ENCODE results near the gene OBP2B.
"Not testable (repeated sequence)": the region's sequence is repeated elsewhere in the genome, so short reads cannot be mapped to it uniquely, and the experiment has no call there.

Gene OBP2B

GRCh38 chr9:133254471-133254870 lies 45.4 kb upstream of the OBP2B start:
- DNase-seq: no peak
- no peak overlapping the region for H3K27ac ChIP-seq (ENCODE audit: insufficient read depth in 1 of 2, low read depth in 1 of 2, low read length in 2 of 2, poor library complexity in 1 of 2, severe bottlenecking in 2 of 2)
- H3K36me3 ChIP-seq (ENCODE audit: control insufficient read depth in 4 of 4, insufficient read depth in 4 of 4, low read length in 3 of 4): peaks cover 0 to 20% (median 9%) of the 10 kb centered on the region in 4 experiments
- no peaks in the 10 kb centered on the region for H3K9me3 ChIP-seq (ENCODE audit: control extremely low read depth in 1 of 5, control insufficient read depth in 4 of 5, insufficient read depth in 2 of 5, low read depth in 1 of 5, low read length in 4 of 5)
- ChIA-PET CTCF (no interaction called here), POLR2A (no interaction called here)
- H3K4me1 ChIP-seq (ENCODE audit: control extremely low read depth in 1 of 4, control insufficient read depth in 4 of 4, insufficient read depth in 4 of 4, low read length in 3 of 4): peaks cover 0 to 46% (median 34%) of the 10 kb centered on the region in 4 experiments
- 100% methylated on average over 4 of the region's 5 CpGs for WGBS (ENCODE audit: insufficient coverage)
- no peak overlapping the region for H3K4me3 ChIP-seq (ENCODE audit: control insufficient read depth in 1 of 7, extremely low read depth in 1 of 7, insufficient read depth in 4 of 7, low read depth in 2 of 7, low read length in 6 of 7)
- H3K27me3 ChIP-seq (replicated peaks in 2 of 5; ENCODE audit: control insufficient read depth in 4 of 5, insufficient read depth in 5 of 5, low read length in 4 of 5): peaks cover 0 to 3% (median 0%) of the 10 kb centered on the region in 5 experiments

GRCh38 chr9:133253268-133253667 lies 44.2 kb upstream of the OBP2B start:
- Histone ChIP-seq H3K27ac (ENCODE audit: insufficient read depth in 1 of 2, low read depth in 1 of 2, low read length in 2 of 2, poor library complexity in 1 of 2, severe bottlenecking in 2 of 2) (no peak overlapping the region), H3K27me3 (replicated peaks in 2 of 5; ENCODE audit: control insufficient read depth in 4 of 5, insufficient read depth in 5 of 5, low read length in 4 of 5) (peaks cover 0 to 6% (median 0%) of the 10 kb centered on the region in 5 experiments), H3K4me3 (ENCODE audit: control insufficient read depth in 1 of 7, extremely low read depth in 1 of 7, insufficient read depth in 4 of 7, low read depth in 2 of 7, low read length in 6 of 7) (no peak overlapping the region), H3K9me3 (ENCODE audit: control extremely low read depth in 1 of 5, control insufficient read depth in 4 of 5, insufficient read depth in 2 of 5, low read depth in 1 of 5, low read length in 4 of 5) (no peaks in the 10 kb centered on the region), H3K36me3 (ENCODE audit: control insufficient read depth in 4 of 4, insufficient read depth in 4 of 4, low read length in 3 of 4) (peaks cover 0 to 16% (median 8%) of the 10 kb centered on the region in 4 experiments), H3K4me1 (ENCODE audit: control extremely low read depth in 1 of 4, control insufficient read depth in 4 of 4, insufficient read depth in 4 of 4, low read length in 3 of 4) (peaks cover 0 to 46% (median 33%) of the 10 kb centered on the region in 4 experiments)
- WGBS (ENCODE audit: insufficient coverage): no CpG with 5 or more reads among the region's 1 CpG
- ChIA-PET POLR2A (no interaction called here), CTCF (interaction anchor here (0.7 to 1.4 kb wide), 3 partner anchors 10 to 15 kb away, joined by 3 to 5 read pairs (median 4); no protein-coding TSS in a partner anchor)
- DNase-seq: no peak

- Histone ChIP-seq H3K27ac (ENCODE audit: insufficient read depth in 1 of 2, low read depth in 1 of 2, low read length in 2 of 2, poor library complexity in 1 of 2, severe bottlenecking in 2 of 2) (no peak overlapping the region), H3K4me3 (ENCODE audit: control insufficient read depth in 1 of 7, extremely low read depth in 1 of 7, insufficient read depth in 4 of 7, low read depth in 2 of 7, low read length in 6 of 7) (peak overlapping the region in 1 of 7 experiments; percentile 5), H3K4me1 (ENCODE audit: control extremely low read depth in 1 of 4, control insufficient read depth in 4 of 4, insufficient read depth in 4 of 4, low read length in 3 of 4) (peaks cover 0 to 38% (median 26%) of the 10 kb centered on the region in 4 experiments), H3K36me3 (ENCODE audit: control insufficient read depth in 4 of 4, insufficient read depth in 4 of 4, low read length in 3 of 4) (peaks cover 0 to 16% (median 8%) of the 10 kb centered on the region in 4 experiments), H3K9me3 (ENCODE audit: control extremely low read depth in 1 of 5, control insufficient read depth in 4 of 5, insufficient read depth in 2 of 5, low read depth in 1 of 5, low read length in 4 of 5) (no peaks in the 10 kb centered on the region), H3K27me3 (replicated peaks in 2 of 5; ENCODE audit: control insufficient read depth in 4 of 5, insufficient read depth in 5 of 5, low read length in 4 of 5) (peaks cover 0 to 6% (median 0%) of the 10 kb centered on the region in 5 experiments)
- 87% methylated on average over 11 of the region's 16 CpGs for WGBS (ENCODE audit: insufficient coverage)
- ChIA-PET CTCF (interaction anchor here (1.0 to 1.4 kb wide), 2 partner anchors 9 to 12 kb away, joined by 3 to 4 read pairs; no protein-coding TSS in a partner anchor), POLR2A (interaction anchor here (0.6 kb wide), 1 partner anchor 1834 kb away, joined by 3 read pairs; no protein-coding TSS in a partner anchor)
- DNase-seq: no peak
Observed at GRCh38 chr9:133252301-133253020, 43.4 kb upstream of the OBP2B start.

- H3K36me3 ChIP-seq (ENCODE audit: control insufficient read depth in 4 of 4, insufficient read depth in 4 of 4, low read length in 3 of 4): peaks cover 0 to 16% (median 8%) of the 10 kb centered on the region in 4 experiments
- H3K27me3 ChIP-seq (replicated peaks in 2 of 5; ENCODE audit: control insufficient read depth in 4 of 5, insufficient read depth in 5 of 5, low read length in 4 of 5): peaks cover 0 to 6% (median 0%) of the 10 kb centered on the region in 5 experiments
- ChIA-PET POLR2A (no interaction called here), CTCF (no interaction called here)
- peaks cover 0 to 31% (median 19%) of the 10 kb centered on the region in 4 experiments for H3K4me1 ChIP-seq (ENCODE audit: control extremely low read depth in 1 of 4, control insufficient read depth in 4 of 4, insufficient read depth in 4 of 4, low read length in 3 of 4)
- no peak for DNase-seq
- WGBS (ENCODE audit: insufficient coverage): no CpG with 5 or more reads among the region's 11 CpGs
- no peaks in the 10 kb centered on the region for H3K9me3 ChIP-seq (ENCODE audit: control extremely low read depth in 1 of 5, control insufficient read depth in 4 of 5, insufficient read depth in 2 of 5, low read depth in 1 of 5, low read length in 4 of 5)
- no peak overlapping the region for H3K27ac ChIP-seq (ENCODE audit: insufficient read depth in 1 of 2, low read depth in 1 of 2, low read length in 2 of 2, poor library complexity in 1 of 2, severe bottlenecking in 2 of 2)
- H3K4me3 ChIP-seq (ENCODE audit: control insufficient read depth in 1 of 7, extremely low read depth in 1 of 7, insufficient read depth in 4 of 7, low read depth in 2 of 7, low read length in 6 of 7): no peak overlapping the region
Observed at GRCh38 chr9:133251773-133252172, 42.7 kb upstream of the OBP2B start.

- peaks cover 0 to 26% (median 14%) of the 10 kb centered on the region in 4 experiments for H3K4me1 ChIP-seq (ENCODE audit: control extremely low read depth in 1 of 4, control insufficient read depth in 4 of 4, insufficient read depth in 4 of 4, low read length in 3 of 4)
- CTCF ChIA-PET: interaction anchor here (2.5 kb wide), 1 partner anchor 12 kb away, joined by 11 read pairs; no protein-coding TSS in a partner anchor
- peaks cover 0 to 14% (median 8%) of the 10 kb centered on the region in 4 experiments for H3K36me3 ChIP-seq (ENCODE audit: control insufficient read depth in 4 of 4, insufficient read depth in 4 of 4, low read length in 3 of 4)
- H3K27ac ChIP-seq (ENCODE audit: insufficient read depth in 1 of 2, low read depth in 1 of 2, low read length in 2 of 2, poor library complexity in 1 of 2, severe bottlenecking in 2 of 2); H3K27me3 ChIP-seq (replicated peaks in 2 of 5; ENCODE audit: control insufficient read depth in 4 of 5, insufficient read depth in 5 of 5, low read length in 4 of 5); H3K9me3 ChIP-seq (ENCODE audit: control extremely low read depth in 1 of 5, control insufficient read depth in 4 of 5, insufficient read depth in 2 of 5, low read depth in 1 of 5, low read length in 4 of 5); POLR2A ChIA-PET; DNase-seq; H3K4me3 ChIP-seq (ENCODE audit: control insufficient read depth in 1 of 7, extremely low read depth in 1 of 7, insufficient read depth in 4 of 7, low read depth in 2 of 7, low read length in 6 of 7): not testable (repeated sequence)
- no CpG with 5 or more reads among the region's 6 CpGs for whole genome bisulfite sequencing (ENCODE audit: insufficient coverage)
Observed at GRCh38 chr9:133251221-133251620, 42.2 kb upstream of the OBP2B start.

GRCh38 chr9:133250741-133251170 lies 41.7 kb upstream of the OBP2B start:
- no peak for DNase-seq
- POLR2A ChIA-PET: no interaction called here
- H3K27ac ChIP-seq (ENCODE audit: insufficient read depth in 1 of 2, low read depth in 1 of 2, low read length in 2 of 2, poor library complexity in 1 of 2, severe bottlenecking in 2 of 2): no peak overlapping the region
- H3K27me3 ChIP-seq (replicated peaks in 2 of 5; ENCODE audit: control insufficient read depth in 4 of 5, insufficient read depth in 5 of 5, low read length in 4 of 5): peaks cover 0 to 6% (median 0%) of the 10 kb centered on the region in 5 experiments
- no peak overlapping the region for H3K4me3 ChIP-seq (ENCODE audit: control insufficient read depth in 1 of 7, extremely low read depth in 1 of 7, insufficient read depth in 4 of 7, low read depth in 2 of 7, low read length in 6 of 7)
- CTCF ChIA-PET: interaction anchor here (2.5 kb wide), 1 partner anchor 11 kb away, joined by 11 read pairs; no protein-coding TSS in a partner anchor
- peaks cover 0 to 21% (median 9%) of the 10 kb centered on the region in 4 experiments for H3K4me1 ChIP-seq (ENCODE audit: control extremely low read depth in 1 of 4, control insufficient read depth in 4 of 4, insufficient read depth in 4 of 4, low read length in 3 of 4)
- no peaks in the 10 kb centered on the region for H3K9me3 ChIP-seq (ENCODE audit: control extremely low read depth in 1 of 5, control insufficient read depth in 4 of 5, insufficient read depth in 2 of 5, low read depth in 1 of 5, low read length in 4 of 5)
- WGBS (ENCODE audit: insufficient coverage): 100% methylated on average over 3 of the region's 5 CpGs
- H3K36me3 ChIP-seq (ENCODE audit: control insufficient read depth in 4 of 4, insufficient read depth in 4 of 4, low read length in 3 of 4): peaks cover 0 to 13% (median 6%) of the 10 kb centered on the region in 4 experiments

- Histone ChIP-seq H3K4me3 (ENCODE audit: control insufficient read depth in 1 of 7, extremely low read depth in 1 of 7, insufficient read depth in 4 of 7, low read depth in 2 of 7, low read length in 6 of 7) (no peak overlapping the region), H3K27me3 (replicated peaks in 2 of 5; ENCODE audit: control insufficient read depth in 4 of 5, insufficient read depth in 5 of 5, low read length in 4 of 5) (peaks cover 0 to 6% (median 0%) of the 10 kb centered on the region in 5 experiments), H3K36me3 (ENCODE audit: control insufficient read depth in 4 of 4, insufficient read depth in 4 of 4, low read length in 3 of 4) (peaks cover 0 to 2% (median under 1%) of the 10 kb centered on the region in 4 experiments), H3K9me3 (ENCODE audit: control extremely low read depth in 1 of 5, control insufficient read depth in 4 of 5, insufficient read depth in 2 of 5, low read depth in 1 of 5, low read length in 4 of 5) (no peaks in the 10 kb centered on the region), H3K27ac (ENCODE audit: insufficient read depth in 1 of 2, low read depth in 1 of 2, low read length in 2 of 2, poor library complexity in 1 of 2, severe bottlenecking in 2 of 2) (no peak overlapping the region), H3K4me1 (ENCODE audit: control extremely low read depth in 1 of 4, control insufficient read depth in 4 of 4, insufficient read depth in 4 of 4, low read length in 3 of 4) (peaks cover 0 to 19% (median 7%) of the 10 kb centered on the region in 4 experiments)
- CTCF ChIA-PET: interaction anchor here (1.2 to 2.5 kb wide), 3 partner anchors 10 to 81 kb away, joined by 4 to 11 read pairs (median 7); no protein-coding TSS in a partner anchor
- POLR2A ChIA-PET: no interaction called here
- 100% methylated on average over 1 of the region's 1 CpG for WGBS (ENCODE audit: insufficient coverage)
- no peak for DNase-seq
Observed at GRCh38 chr9:133249337-133249736, 40.3 kb upstream of the OBP2B start.
